GM21619 (cell line): ENCODE results near the gene EEF1A1.
"Not testable (repeated sequence)": the region's sequence is repeated elsewhere in the genome, so short reads cannot be mapped to it uniquely, and the experiment has no call there.

Experiments used
- ATAC-seq: cut with Tn5 transposase; IDR thresholded peaks from one replicate; pipeline ENCODE4 v1.9.1; 2021; ENCODE audit not compliant: unreplicated experiment

The EEF1A1 gene

DNA sequence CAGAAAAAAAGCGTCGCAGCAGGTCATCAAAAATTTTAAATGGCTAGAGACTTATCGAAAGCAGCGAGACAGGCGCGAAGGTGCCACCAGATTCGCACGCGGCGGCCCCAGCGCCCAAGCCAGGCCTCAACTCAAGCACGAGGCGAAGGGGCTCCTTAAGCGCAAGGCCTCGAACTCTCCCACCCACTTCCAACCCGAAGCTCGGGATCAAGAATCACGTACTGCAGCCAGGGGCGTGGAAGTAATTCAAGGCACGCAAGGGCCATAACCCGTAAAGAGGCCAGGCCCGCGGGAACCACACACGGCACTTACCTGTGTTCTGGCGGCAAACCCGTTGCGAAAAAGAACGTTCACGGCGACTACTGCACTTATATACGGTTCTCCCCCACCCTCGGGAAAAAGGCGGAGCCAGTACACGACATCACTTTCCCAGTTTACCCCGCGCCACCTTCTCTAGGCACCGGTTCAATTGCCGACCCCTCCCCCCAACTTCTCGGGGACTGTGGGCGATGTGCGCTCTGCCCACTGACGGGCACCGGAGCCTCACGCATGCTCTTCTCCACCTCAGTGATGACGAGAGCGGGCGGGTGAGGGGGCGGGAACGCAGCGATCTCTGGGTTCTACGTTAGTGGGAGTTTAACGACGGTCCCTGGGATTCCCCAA, at the start of gene EEF1A1:
TSS of gene EEF1A1 (minus strand) at position 345 of the 663 bp plus-strand sequence. CDS start 1,006 bp downstream, outside the sequence.
- ATAC-seq, result peak; percentile 61

DNA sequence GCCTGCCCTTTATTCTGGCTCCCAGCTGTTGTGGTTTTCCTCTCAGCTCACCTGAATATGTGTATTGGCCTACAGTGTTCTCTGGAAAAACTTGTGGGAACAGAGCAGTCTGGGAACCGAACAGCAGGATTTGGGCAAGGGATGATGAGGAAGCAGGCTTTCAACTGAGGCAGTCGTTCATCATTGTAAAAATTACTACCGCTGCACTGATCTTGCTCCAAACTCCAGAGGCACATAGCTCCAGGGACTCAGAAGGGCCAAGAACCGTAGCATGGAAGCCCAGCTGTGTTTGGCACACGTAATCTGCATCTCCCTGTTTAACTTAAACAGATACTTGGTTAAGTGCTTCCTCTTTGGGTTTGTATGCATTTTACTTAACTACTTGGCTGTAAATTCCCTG, 48.3 kb upstream of the EEF1A1 start:
- ATAC-seq, result no peak

DNA sequence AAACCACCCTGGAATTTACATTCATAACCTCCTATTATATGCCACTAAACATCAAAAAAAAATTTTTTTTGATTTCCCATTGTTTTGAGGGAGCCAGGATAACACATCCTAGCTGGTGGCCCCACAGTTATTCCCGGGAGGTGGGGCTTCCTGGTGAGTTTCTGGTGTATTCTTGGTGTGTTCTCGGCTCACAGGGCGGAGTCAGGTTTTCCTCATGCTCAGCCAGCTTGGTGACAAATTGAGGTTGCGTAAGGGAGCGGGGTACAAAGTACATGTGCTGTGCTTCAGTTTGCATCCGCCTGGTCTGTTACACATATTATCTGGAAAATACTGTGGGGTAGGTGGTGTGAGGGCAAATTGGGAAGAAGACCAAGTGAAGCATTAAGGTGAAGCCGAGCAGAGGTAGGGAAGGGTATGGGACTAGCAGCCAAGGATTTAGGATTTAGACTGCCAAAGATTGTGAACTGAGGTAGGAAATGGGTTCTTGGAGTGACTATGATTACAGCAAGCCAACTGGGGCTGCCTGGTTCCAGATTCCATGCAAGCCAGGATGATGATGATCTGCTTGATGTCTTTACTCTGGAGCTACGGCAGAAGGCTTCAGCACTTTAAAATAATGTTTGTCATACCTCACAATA, 46.2 kb upstream of the EEF1A1 start:
- ATAC-seq, result no peak

DNA sequence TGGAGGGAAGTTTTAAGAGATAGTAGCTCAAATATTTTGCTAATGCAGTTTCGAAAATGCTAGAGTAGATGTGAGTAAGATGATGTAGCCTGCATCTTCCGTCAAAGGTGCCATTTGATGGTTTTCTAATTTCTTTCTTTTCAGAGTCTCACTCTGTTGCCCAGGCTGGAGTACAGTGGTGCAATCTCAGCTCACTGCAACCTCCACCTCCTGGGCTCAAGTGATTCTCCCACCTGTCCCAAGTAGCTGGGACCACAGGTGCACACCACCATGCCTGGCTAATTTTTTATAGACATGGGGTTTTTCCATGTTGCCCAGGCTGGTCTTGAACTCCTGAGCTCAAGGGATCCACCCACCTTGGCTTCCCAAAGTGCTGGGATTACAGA, 45.6 kb upstream of the EEF1A1 start:
- not testable (repeated sequence) for ATAC-seq

DNA sequence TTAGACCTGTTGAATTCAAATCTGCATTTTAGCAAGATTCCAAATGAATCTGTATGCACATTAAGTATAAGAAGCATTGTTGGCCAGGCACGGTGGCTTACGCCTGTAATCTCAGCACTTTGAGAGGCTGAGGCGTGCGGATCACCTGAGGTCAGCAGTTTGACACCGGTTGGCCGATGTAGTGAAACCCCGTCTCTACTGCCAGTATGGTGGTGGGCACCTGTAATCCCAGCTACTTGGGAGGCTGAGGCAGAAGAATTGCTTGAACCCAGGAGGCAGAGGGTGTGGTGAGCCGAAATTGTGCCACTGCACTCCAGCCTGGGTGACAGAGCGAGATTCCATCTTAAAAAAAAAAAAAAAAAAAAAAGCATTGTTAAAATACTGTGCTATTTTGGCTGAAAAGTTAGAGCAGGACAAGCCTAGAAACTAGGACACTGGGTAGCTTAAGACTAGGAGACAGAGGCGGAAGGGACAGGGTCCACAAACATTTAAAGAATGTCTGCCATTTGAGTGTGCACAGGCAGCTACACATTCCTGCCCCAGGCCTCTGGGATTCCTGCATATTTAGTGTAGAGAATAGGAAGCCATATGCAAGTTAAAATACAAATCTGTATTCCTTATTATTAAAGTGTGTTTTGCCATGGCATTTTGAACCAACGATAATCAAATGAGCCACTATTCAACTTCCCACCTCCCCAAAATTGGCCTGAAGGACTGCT, 45.1 kb upstream of the EEF1A1 start:
- no peak for ATAC-seq

DNA sequence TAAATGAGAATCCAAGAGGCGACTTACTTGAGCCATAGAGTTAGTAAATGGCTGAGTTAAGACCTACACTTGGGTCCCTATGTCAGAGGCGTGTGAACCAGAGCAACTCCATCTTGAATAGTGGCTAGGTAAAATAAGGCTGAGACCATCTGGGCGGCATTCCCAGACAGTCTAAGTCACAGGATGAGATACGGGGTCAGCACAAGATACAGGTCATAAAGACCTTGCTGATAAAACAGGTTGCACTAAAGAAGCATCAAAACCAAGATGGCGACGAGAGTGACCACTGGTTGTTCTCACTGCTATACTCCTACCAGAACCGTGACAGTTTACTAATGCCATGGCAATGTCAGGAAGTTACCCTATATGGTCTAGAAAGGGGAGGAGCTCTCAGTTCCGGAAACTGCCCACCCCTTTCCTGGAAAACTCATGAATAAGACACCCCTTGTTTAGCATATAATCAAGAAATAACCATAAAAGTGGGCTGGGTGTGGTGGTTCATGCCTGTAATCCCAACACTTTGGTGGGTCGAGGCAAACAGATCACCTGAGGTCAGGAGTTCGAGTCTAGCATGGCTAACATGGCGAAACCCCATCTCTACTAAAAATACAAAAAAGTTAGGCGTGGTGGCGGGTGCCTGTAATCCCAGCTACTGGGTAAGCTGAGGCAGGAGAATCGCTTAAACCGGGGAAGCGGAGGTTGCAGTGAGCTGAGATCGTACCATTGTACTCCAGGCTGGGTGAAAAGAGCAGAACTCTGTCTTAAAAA, 43.9 kb upstream of the EEF1A1 start:
- no peak for ATAC-seq

DNA sequence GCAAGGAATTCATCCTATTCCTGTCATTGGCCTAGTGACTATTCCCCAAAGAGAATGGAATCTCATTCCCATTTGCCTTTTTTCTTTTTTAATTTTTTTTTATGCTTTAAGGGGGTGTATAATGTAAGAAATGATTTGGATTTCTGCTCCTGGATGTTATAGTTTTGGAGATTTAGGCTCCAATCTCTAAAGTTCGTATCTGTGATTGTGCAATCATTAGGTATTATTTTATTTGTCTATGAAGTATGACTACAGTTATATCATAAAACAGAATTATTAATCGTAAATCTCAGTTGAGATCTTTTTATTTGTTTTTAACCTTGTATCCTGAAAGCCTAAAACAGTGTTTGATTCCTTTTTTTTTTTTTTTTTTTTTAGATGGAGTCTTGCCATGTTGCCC, 41.7 kb upstream of the EEF1A1 start:
- ATAC-seq, result no peak

DNA sequence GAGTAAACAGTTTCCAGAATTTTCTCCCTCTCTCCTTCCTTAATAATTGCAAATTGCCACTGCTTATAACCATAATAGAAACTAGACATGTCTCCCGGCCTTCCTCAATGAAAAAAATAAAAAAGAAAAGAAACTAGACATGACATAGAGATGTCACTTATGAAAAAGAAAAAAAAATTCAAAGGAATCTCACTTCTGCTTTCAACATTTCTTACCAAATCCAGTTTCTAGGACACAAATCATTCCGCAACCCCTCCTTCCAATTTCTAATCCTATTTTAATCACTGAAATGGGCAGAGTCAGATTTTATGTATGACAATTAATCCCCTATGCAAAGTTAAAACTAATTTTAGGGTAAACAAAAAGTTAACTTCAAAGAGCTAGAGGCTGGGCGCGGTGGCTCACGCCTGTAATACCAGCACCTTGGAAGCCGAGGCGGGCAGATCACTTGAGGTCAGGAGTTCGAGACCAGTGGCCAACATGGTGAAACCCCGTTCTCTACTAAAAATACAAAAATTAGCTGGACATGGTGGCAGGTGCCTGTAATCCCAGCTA, 40.1 kb upstream of the EEF1A1 start:
- peak; percentile 60 for ATAC-seq

DNA sequence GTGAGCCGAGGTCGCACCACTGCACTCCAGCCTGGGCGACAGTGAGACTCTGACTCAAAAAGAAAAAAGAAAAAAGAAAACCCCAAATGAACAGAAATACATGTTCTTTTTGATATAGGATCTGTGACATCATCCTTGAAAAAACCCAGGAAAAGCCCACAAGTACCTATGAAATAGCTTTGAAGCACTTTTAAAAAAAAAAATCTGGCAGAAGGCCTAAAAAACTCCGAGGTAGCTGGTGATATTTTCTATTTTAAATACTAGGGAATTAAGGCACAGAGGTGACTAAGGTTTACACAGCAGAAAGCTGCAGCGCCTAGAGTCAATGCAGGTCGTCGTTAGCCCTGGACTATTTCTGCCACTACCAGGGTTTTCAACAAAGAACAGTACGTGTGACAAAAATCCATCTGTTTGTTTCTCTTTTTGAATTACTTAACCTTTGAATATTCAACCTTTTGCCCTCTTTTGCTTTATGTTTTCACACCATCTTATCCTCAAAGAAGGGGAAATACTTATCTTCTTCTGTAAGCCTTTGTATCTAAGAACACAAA, 39.4 kb upstream of the EEF1A1 start:
- ATAC-seq, result peak; percentile 29

DNA sequence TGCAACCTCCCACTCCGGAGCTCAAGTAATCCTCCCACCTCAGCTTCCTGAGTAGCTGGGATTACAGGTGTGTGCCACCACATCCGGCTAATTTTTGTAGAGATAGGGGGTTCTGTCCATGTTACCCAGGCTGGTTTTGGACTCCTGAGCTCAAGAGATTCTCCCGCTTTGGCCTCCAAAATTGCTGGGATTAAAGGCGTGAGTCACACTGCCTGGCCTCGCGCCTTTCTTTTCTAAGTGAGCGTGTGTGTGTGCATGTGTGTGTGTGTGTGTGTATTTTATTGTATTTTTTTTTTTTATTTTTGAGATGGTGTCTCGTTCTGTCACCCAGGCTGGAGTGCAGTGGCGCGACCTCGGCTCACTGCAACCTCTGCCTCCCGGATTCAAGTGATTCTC, 38.6 kb upstream of the EEF1A1 start:
- not testable (repeated sequence) for ATAC-seq

DNA sequence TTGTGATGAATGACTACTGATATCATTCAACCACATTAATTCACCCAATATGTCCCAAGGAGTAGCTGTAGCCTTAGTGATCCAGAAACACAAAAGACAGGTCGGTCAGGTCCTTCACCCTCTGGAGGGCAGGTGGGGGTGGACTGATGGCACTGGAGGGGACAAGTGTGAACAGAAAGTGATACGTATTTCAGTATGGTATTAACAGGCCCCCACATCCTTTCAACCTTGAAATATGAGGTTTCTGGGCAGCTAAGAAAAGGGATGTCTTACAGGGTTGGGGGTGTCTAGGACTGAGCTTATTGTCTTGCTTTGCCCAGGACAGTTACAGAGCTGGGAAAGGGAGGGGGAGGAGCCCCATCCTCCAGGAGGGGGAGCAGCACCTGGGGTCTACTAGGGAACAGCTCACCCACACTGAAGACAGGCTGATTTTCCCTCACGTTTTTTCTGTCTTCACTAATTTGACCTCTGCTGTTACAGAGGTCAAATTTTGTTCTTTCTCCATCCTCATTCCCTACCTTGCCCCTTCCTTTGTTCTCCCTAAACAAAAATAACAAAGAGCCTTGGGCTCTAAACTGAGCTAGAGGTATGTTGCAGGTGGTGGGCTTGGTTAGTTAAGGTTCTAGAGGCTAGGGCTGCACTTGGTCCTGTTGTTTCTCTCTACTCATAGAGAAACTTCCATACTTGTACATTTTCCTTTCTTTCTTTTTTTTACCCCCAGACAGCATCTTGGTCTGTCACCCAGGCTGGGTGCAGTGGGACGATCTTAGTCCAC, 38.0 kb upstream of the EEF1A1 start:
- peak; percentile 65 for ATAC-seq

DNA sequence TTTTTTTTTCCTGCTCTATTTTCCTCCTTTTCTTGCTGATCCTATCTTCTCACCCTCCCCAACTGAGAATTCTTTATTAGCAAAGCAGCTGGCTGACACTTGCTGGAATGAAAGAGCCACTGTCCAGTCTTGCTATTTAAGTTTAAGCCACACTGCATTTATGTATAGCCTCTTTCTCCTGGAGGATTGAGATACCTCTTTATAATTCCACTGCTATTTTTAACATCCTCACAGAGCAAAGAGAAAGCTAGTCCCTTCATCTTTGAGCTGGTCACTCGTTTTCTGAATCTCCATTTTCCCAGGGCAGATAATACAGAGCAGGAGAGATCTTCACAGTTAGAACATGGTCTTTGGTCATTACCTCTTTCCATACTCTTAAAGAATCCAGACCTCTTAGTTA, 36.0 kb upstream of the EEF1A1 start:
- no peak for ATAC-seq

DNA sequence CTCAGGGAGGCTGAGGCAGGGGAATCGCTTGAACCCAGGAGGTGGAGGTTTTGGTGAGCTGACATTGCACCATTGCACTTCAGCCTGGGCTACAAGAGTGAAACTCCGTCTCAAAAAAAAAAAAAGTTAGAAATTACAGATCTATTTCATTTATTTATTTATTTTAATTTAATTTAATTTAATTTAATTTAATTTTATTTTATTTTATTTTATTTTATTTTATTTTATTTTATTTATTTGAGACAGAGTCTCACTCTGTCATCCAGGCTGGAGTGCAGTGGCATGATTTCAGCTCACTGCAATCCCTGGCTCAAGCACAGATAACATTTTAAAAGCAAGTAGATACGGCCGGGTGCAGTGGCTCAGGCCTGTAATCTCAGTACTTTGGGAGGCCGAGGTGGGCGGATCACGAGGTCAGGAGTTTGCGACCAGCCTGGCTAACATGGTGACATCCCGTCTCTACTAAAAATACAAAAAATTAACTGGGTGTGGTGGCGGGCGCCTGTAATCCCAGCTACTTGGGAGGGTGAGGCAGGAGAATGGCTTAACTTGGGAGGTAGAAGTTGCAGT, 34.6 kb upstream of the EEF1A1 start:
- ATAC-seq, result not testable (repeated sequence)

DNA sequence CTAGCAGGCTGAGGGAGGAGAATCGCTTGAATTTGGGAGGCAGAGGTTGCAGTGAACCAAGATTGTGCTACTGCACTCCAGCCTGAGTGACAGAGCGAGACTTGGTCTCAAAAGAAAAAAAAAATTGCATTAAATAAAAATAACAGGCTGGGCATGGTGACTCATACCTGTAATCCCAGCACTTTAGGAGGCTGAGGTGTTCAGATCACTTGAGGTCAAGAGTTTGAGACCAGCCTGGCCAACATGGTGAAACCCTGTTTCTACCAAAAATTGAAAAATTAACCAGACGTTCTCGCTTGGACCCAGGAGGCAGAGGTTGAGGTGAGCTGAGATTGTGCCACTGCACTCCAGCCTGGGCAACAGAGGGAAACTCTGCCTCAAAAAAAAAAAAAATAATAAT, 30.3 kb upstream of the EEF1A1 start:
- ATAC-seq, result not testable (repeated sequence)

DNA sequence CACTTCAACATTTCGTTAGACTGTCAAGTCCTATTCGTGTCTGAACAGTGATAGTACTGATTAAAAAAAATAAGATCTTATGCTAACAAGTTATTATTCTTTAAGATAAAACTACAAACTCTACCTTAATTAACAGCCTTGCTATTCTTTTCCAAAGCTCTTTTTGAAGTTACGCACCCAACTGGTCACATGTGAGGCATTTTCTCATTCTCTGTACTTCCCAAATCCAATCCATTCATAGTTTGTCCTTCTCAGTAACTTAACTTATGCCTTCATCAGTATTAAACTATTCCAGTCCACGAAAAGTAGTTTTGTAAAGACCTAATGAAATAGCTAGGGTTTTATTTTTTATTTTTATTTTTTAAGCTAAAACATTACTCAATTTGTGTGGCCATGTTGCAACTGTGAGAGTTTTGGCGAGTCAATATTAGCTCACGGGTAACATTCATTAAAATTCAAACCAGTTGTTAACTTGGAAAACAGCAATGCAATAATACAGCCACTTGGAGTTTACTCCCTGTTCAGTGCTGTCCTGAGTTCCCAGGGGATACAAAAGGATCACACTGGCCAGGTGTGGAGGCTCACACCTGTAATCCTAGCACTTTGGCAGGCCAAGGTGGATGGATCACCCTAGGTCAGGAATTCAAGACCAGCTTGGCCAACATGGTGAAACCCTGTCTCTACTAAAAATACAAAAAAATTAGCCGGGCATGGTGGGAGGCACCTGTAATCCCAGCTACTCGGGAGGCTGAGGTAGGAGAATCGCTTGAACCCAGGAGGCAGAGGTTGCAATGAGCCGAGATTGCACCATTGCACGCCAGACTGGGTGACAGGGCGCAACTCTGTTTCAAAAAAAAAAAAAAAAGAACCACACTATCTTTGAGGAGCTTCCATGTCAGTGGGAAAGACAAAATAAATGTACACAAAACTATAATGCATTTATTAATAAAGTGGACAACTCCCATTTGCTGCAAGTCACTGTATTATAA, 27.9 kb upstream of the EEF1A1 start:
- no peak for ATAC-seq

DNA sequence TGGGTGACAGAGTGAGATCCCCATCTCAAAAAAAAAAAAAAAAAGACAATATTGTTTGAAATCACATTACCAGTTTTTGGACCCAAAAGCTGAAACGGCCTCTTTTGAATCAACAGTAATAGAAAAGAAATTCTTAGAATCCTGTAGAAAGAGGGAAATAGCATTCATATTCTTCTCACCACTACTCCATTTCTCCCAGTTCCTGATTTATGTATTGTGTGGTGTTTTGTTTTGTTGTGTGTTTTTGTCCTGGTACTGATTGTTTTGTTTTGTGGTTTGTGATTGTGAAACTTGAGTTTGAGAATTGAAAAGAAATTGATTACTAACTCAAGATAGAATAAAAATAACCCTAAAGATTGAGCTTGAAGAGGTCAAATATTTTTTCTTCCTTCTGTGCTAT, 26.2 kb upstream of the EEF1A1 start:
- no peak for ATAC-seq

DNA sequence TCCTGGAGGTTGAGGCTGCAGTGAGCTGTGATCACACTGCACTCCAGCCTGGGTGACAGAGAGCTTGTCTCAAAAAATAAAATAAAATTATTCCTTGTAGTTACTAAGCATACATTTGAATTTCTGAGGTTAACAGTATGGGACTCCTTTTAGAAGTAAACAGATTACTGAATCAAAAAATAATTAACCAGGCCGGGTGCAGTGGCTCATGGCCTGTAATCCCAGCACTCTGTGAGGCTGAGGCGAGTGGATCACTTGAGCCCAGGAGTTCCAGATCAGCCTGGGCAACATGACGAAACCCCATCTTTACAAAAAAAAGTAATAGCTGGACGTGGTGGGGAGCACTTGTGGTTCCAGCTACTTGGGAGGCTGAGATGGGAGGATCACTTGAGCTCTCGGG, 22.1 kb upstream of the EEF1A1 start:
- ATAC-seq, result no peak

DNA sequence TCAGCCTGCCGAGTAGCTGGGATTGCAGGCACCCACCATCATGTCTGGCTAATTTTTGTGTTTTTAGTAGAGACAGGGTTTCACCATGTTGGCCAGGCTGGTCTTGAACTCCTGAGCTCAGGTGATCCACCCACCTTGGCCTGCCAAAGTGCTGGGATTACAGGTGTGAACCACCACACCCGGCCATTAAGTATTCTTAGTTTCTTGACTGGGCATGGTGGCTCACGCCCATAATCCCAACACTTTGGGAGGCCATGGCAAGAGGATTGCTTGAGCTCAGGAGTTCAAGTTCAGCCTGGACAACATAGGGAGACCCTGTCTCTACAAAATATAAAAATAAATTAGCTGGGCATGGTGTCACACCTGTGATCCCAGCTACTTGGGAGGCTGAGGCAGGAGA, 21.6 kb upstream of the EEF1A1 start:
- not testable (repeated sequence) for ATAC-seq
